ENCODE measurements around the gene ABAT. TPM values are rescaled to one million over a fixed set of nuclear protein-coding genes. Genes with fewer than 3 reads are reported as not detected.

Gene ABAT
- total RNA-seq, 1 experiment from 2014 or later: 6.9 TPM

- no peak for DNase-seq (ENCODE audit: low spot score)
- no peak overlapping the region for H3K4me3 ChIP-seq (ENCODE audit: low read depth, low read length, poor library complexity, severe bottlenecking)
- no peaks in the 10 kb centered on the region for H3K9me3 ChIP-seq (ENCODE audit: low read depth, low read length, poor library complexity, severe bottlenecking)
- intact Hi-C loops (cut with micrococcal nuclease; ENCODE audit: unreplicated experiment): no loop called here
- H3K4me1 ChIP-seq (ENCODE audit: insufficient read depth, low read length, poor library complexity, severe bottlenecking): no peaks in the 10 kb centered on the region
- no TSS peak for BruUV-seq (replicated peaks)
- H3K36me3 ChIP-seq (ENCODE audit: insufficient read depth, low read length, poor library complexity, severe bottlenecking): peaks cover 14% of the 10 kb centered on the region
- POLR2A ChIA-PET (ENCODE audit: low non-redundant PET): no interaction called here
- TF ChIP-seq, protein P1, sequence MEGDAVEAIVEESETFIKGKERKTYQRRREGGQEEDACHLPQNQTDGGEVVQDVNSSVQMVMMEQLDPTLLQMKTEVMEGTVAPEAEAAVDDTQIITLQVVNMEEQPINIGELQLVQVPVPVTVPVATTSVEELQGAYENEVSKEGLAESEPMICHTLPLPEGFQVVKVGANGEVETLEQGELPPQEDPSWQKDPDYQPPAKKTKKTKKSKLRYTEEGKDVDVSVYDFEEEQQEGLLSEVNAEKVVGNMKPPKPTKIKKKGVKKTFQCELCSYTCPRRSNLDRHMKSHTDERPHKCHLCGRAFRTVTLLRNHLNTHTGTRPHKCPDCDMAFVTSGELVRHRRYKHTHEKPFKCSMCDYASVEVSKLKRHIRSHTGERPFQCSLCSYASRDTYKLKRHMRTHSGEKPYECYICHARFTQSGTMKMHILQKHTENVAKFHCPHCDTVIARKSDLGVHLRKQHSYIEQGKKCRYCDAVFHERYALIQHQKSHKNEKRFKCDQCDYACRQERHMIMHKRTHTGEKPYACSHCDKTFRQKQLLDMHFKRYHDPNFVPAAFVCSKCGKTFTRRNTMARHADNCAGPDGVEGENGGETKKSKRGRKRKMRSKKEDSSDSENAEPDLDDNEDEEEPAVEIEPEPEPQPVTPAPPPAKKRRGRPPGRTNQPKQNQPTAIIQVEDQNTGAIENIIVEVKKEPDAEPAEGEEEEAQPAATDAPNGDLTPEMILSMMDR (conservative IDR thresholded peaks at IDR 0.05; ENCODE audit: low read depth, low read length): no peak
- no peak for TF ChIP-seq EZH2 (IDR thresholded peaks at IDR 0.05; ENCODE audit: borderline replicate concordance, low read depth, low read length, poor library complexity, severe bottlenecking)
- no peaks in the 10 kb centered on the region for H3K27me3 ChIP-seq (replicated peaks; ENCODE audit: insufficient read depth, low read depth, low read length, poor library complexity)
- H3K27ac ChIP-seq (ENCODE audit: low read depth, low read length, poor library complexity, severe bottlenecking): no peak overlapping the region
- CTCF ChIA-PET: no interaction called here
Observed at GRCh38 chr16:8831450-8831849, 157.0 kb downstream of the ABAT start.

GRCh38 chr16:8831871-8832716, 157.7 kb downstream of the ABAT start:
- no peaks in the 10 kb centered on the region for H3K4me1 ChIP-seq (ENCODE audit: insufficient read depth, low read length, poor library complexity, severe bottlenecking)
- no peak for DNase-seq (ENCODE audit: low spot score)
- H3K4me3 ChIP-seq (ENCODE audit: low read depth, low read length, poor library complexity, severe bottlenecking): no peak overlapping the region
- ChIA-PET CTCF (interaction anchor here (0.5 kb wide), 1 partner anchor 40 kb away, joined by 3 read pairs; no protein-coding TSS in a partner anchor), POLR2A (ENCODE audit: low non-redundant PET) (no interaction called here)
- intact Hi-C loops (cut with micrococcal nuclease; ENCODE audit: unreplicated experiment): no loop called here
- H3K27me3 ChIP-seq (replicated peaks; ENCODE audit: insufficient read depth, low read depth, low read length, poor library complexity): no peaks in the 10 kb centered on the region
- TF ChIP-seq, protein P1 (conservative IDR thresholded peaks at IDR 0.05; ENCODE audit: low read depth, low read length): no peak
- TF ChIP-seq EZH2 (IDR thresholded peaks at IDR 0.05; ENCODE audit: borderline replicate concordance, low read depth, low read length, poor library complexity, severe bottlenecking): no peak
- peak overlapping the region; percentile 40 for H3K27ac ChIP-seq (ENCODE audit: low read depth, low read length, poor library complexity, severe bottlenecking)
- H3K36me3 ChIP-seq (ENCODE audit: insufficient read depth, low read length, poor library complexity, severe bottlenecking): peaks cover 9% of the 10 kb centered on the region
- BruUV-seq (replicated peaks): no TSS peak
- no peaks in the 10 kb centered on the region for H3K9me3 ChIP-seq (ENCODE audit: low read depth, low read length, poor library complexity, severe bottlenecking)

GRCh38 chr16:8832717-8833105, 158.3 kb downstream of the ABAT start:
- TF ChIP-seq, protein P1 (conservative IDR thresholded peaks at IDR 0.05; ENCODE audit: low read depth, low read length): no peak
- ChIA-PET POLR2A (ENCODE audit: low non-redundant PET) (no interaction called here), CTCF (no interaction called here)
- H3K36me3 ChIP-seq (ENCODE audit: insufficient read depth, low read length, poor library complexity, severe bottlenecking): peaks cover 9% of the 10 kb centered on the region
- BruUV-seq (replicated peaks): no TSS peak
- no peaks in the 10 kb centered on the region for H3K9me3 ChIP-seq (ENCODE audit: low read depth, low read length, poor library complexity, severe bottlenecking)
- no peaks in the 10 kb centered on the region for H3K27me3 ChIP-seq (replicated peaks; ENCODE audit: insufficient read depth, low read depth, low read length, poor library complexity)
- H3K4me1 ChIP-seq (ENCODE audit: insufficient read depth, low read length, poor library complexity, severe bottlenecking): no peaks in the 10 kb centered on the region
- H3K27ac ChIP-seq (ENCODE audit: low read depth, low read length, poor library complexity, severe bottlenecking): peak overlapping the region; percentile 23
- no peak for DNase-seq (ENCODE audit: low spot score)
- no peak overlapping the region for H3K4me3 ChIP-seq (ENCODE audit: low read depth, low read length, poor library complexity, severe bottlenecking)
- intact Hi-C loops (cut with micrococcal nuclease; ENCODE audit: unreplicated experiment): no loop called here

Other genes with a start within 250 kb of the ABAT start
- 0.86 and 1.8 TPM in 2 replicates for gene TMEM114, start 84.1 kb upstream of the ABAT start, total RNA-seq (2021)
- 91.2 and 116 TPM in 2 replicates for gene METTL22, start 52.9 kb upstream of the ABAT start, total RNA-seq (2021)
- 13.3 and 13.5 TPM in 2 replicates for gene TMEM186, start 123.0 kb downstream of the ABAT start, total RNA-seq (2021)
- 44.3 and 54.8 TPM in 2 replicates for gene PMM2, start 123.2 kb downstream of the ABAT start, total RNA-seq (2021)
- 316 and 329 TPM in 2 replicates for gene CARHSP1, start 194.4 kb downstream of the ABAT start, total RNA-seq (2021)
- gene LITAFD, start 207.7 kb downstream of the ABAT start, total RNA-seq (2021): not detected in 2 replicates